Epithelial cell of proximal tubule (primary cell): Measurements from ENCODE around the gene JOSD1. TPM values are rescaled to one million over a fixed set of nuclear protein-coding genes. Genes with fewer than 3 reads are reported as not detected.

Experiments
- DNase-seq: peaks from one replicate; pipeline ENCODE4 v3.0.0-alpha.2; 2011; ENCODE audit warnings: low read depth
- H3K4me3 ChIP-seq: 2 replicates; pipeline ENCODE4 v1.5.1; 2011; ENCODE audit warnings: low read depth, mild to moderate bottlenecking, low read length
- CTCF ChIP-seq: conservative IDR thresholded peaks from 2 replicates; pipeline ENCODE4 v1.5.1; 2012; ENCODE audit warnings: low read depth, mild to moderate bottlenecking, low read length
- total RNA-seq: library from RNA; depleted of rRNA; stranded (reverse); fragments of >200 nt; gene quantifications from 2 replicates; pipeline ENCODE4 v1.2.3, GENCODE V29; 2015

JOSD1 gene
- total RNA-seq, 1 donor from 2014 or later: 89.6 TPM

- no peak overlapping the region for H3K4me3 ChIP-seq
- DNase-seq: no peak
- TF ChIP-seq CTCF: peak; percentile 81
Observed at GRCh38 chr22:38733329-38733723, 32.6 kb upstream of the JOSD1 start.

- no peak for TF ChIP-seq CTCF
- DNase-seq: no peak
- no peak overlapping the region for H3K4me3 ChIP-seq
Observed at GRCh38 chr22:38732251-38732815, 31.6 kb upstream of the JOSD1 start.

- DNase-seq: no peak
- no peak overlapping the region for H3K4me3 ChIP-seq
- no peak for TF ChIP-seq CTCF
Observed at GRCh38 chr22:38731703-38732161, 31.0 kb upstream of the JOSD1 start.

GRCh38 chr22:38730411-38730871 is 29.7 kb upstream of the JOSD1 start:
- no peak overlapping the region for H3K4me3 ChIP-seq
- no peak for TF ChIP-seq CTCF
- DNase-seq: no peak

- TF ChIP-seq CTCF: no peak
- DNase-seq: no peak
- H3K4me3 ChIP-seq: no peak overlapping the region
Observed at GRCh38 chr22:38729946-38730345, 29.2 kb upstream of the JOSD1 start.

- DNase-seq: no peak
- TF ChIP-seq CTCF: no peak
- no peak overlapping the region for H3K4me3 ChIP-seq
Observed at GRCh38 chr22:38728871-38729796, 28.4 kb upstream of the JOSD1 start.
